GM08714 (cell line): ENCODE results near the gene DMRT3.

Experiments used
- H3K4me3 ChIP-seq: fragments of 200-500 bp; sonication (Bioruptor generic); 2 replicates; pipeline ENCODE4 v1.5.1; 2014; ENCODE audit warnings: mild to moderate bottlenecking, low read length, inconsistent platforms
- ZNF274 ChIP-seq: IDR thresholded peaks from 2 replicates; pipeline ENCODE4 v1.6.1; 2012; ENCODE audit warnings: mild to moderate bottlenecking, low read depth, low read length

Gene DMRT3

DNA sequence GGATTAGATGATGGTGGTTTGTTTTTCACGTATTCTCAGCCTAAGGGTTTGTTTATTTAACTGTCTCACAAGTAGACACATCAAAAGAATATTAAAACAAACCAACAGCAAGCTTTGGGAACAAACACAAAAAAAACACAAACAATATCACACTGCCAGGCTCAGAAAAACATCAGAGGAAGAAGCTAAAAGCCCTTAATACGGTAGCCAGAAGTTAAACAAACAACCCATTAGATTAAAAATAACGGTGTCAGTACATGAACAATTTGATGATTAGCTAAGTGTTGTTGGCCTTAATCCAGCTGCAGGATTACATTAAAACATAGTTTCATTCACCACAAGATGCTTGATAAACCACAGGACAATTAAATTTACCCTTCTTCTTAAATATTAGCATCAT is 57.8 kb downstream of the DMRT3 start:
- H3K4me3 ChIP-seq = no peak overlapping the region
- no peak for TF ChIP-seq ZNF274

- TF ChIP-seq ZNF274 = no peak
- H3K4me3 ChIP-seq = no peak overlapping the region
Measured at GRCh38 chr9:1039589-1039988, 63.1 kb downstream of the DMRT3 start.
